Fibroblast of lung (primary cell): ENCODE results near the gene EIF2S3. TPM values are rescaled to one million over a fixed set of nuclear protein-coding genes. Genes with fewer than 3 reads are reported as not detected.

ENCODE experiments used
- DNase-seq, 2 donors: peaks; one replicate each; pipeline versions ENCODE4 v3.0.0 to v3.0.0-alpha.2; 2010; ENCODE audit warnings: low read depth in 2 of 2
- H2AFZ ChIP-seq: 2 replicates; pipeline ENCODE4 v1.5.1; 2012; ENCODE audit warnings: low read length, control low read depth, inconsistent platforms
- H3K27ac ChIP-seq: 2 replicates; pipeline ENCODE4 v1.5.1; 2011; ENCODE audit warnings: low read length, control low read depth; ENCODE audit not compliant: insufficient read depth
- H3K27me3 ChIP-seq: 2 replicates; pipeline ENCODE4 v1.5.1; 2011; ENCODE audit warnings: mild to moderate bottlenecking, low read length; ENCODE audit not compliant: control insufficient read depth, insufficient read depth
- H3K36me3 ChIP-seq: 2 replicates; pipeline ENCODE4 v1.5.1; 2011; ENCODE audit warnings: low read length; ENCODE audit not compliant: control insufficient read depth, insufficient read depth
- H3K4me1 ChIP-seq: 2 replicates; pipeline ENCODE4 v1.5.1; 2011; ENCODE audit warnings: low read length; ENCODE audit not compliant: control insufficient read depth, insufficient read depth; ENCODE audit errors: extremely low read depth
- H3K4me2 ChIP-seq: 2 replicates; pipeline ENCODE4 v1.5.1; 2011; ENCODE audit warnings: low read length, control low read depth; ENCODE audit not compliant: insufficient read depth; ENCODE audit errors: extremely low read depth
- H3K4me3 ChIP-seq, 4 experiments: fragments of 200-600 bp in 1 of 4; sonication (generic) in 1 of 4; replicated peaks in 1 of 4; 2 replicates each; pipeline ENCODE4 v1.5.1; 2011 to 2016; ENCODE audit warnings: low read length in 4 of 4, low read depth in 3 of 4, mild to moderate bottlenecking in 3 of 4, control low read depth in 2 of 4, inconsistent platforms in 1 of 4, mixed read lengths in 1 of 4; ENCODE audit not compliant: insufficient read depth in 1 of 4; ENCODE audit errors: control extremely low read depth in 1 of 4
- H3K79me2 ChIP-seq: 2 replicates; pipeline ENCODE4 v1.5.1; 2012; ENCODE audit warnings: mild to moderate bottlenecking, low read length, inconsistent platforms; ENCODE audit not compliant: control insufficient read depth, insufficient read depth
- H3K9ac ChIP-seq: 2 replicates; pipeline ENCODE4 v1.5.1; 2011; ENCODE audit warnings: mild to moderate bottlenecking, low read length, control low read depth; ENCODE audit not compliant: insufficient read depth
- H3K9me3 ChIP-seq: 2 replicates; pipeline ENCODE4 v1.5.1; 2012; ENCODE audit warnings: low read depth, low read length; ENCODE audit not compliant: control insufficient read depth, insufficient read depth
- H4K20me1 ChIP-seq: 2 replicates; pipeline ENCODE4 v1.5.1; 2011; ENCODE audit warnings: low read length; ENCODE audit not compliant: control insufficient read depth, insufficient read depth; ENCODE audit errors: extremely low read depth
- CTCF ChIP-seq, 2 donors: IDR thresholded peaks in 1 of 2; conservative IDR thresholded peaks in 1 of 2; 1 replicate in 1 of 2; 2 replicates in 1 of 2; pipeline ENCODE4 v1.5.1; 2011 to 2012; ENCODE audit warnings: low read length in 2 of 2, control low read depth in 1 of 2, inconsistent platforms in 1 of 2, low read depth in 1 of 2, mild to moderate bottlenecking in 1 of 2
- EZH2 ChIP-seq: IDR thresholded peaks from 2 replicates; pipeline ENCODE4 v1.5.1; 2012; ENCODE audit warnings: low read length, control low read depth, mild to moderate bottlenecking; ENCODE audit errors: missing control alignments
- polyA plus RNA-seq, 2 donors: library from polyadenylated mRNA; depleted of rRNA in 1 of 2; stranded (reverse) in 1 of 2; unstranded in 1 of 2; fragments of >200 nt; gene quantifications; 2 replicates each; pipeline ENCODE4 v1.2.1, GENCODE V29; 2011 to 2012; ENCODE audit warnings: missing spikeins in 1 of 2
- total RNA-seq: library from RNA; depleted of rRNA; stranded (reverse); fragments of >200 nt; gene quantifications from 2 replicates; pipeline ENCODE4 v1.2.1, GENCODE V29; 2014

The EIF2S3 gene
- total and polyA plus RNA-seq, 2 donors (not counting 1 experiment from before 2014, with no cell fraction given): 81.2 to 275 TPM

- Histone ChIP-seq H3K79me2 (peaks cover 31% of the 10 kb centered on the region), H3K4me2 (peak overlapping the region; percentile 28), H2AFZ (no peak overlapping the region), H3K27ac (no peak overlapping the region), H3K4me3 (peak overlapping the region; percentile 70 to 92 (median 77)), H4K20me1 (no peaks in the 10 kb centered on the region), H3K9ac (no peak overlapping the region), H3K9me3 (no peaks in the 10 kb centered on the region), H3K4me1 (no peaks in the 10 kb centered on the region), H3K27me3 (no peaks in the 10 kb centered on the region), H3K36me3 (no peaks in the 10 kb centered on the region)
- TF ChIP-seq EZH2 (no peak), CTCF (conservative IDR thresholded peaks at IDR 0.05 in 1 of 2, IDR thresholded peaks at IDR 0.05 in 1 of 2; ENCODE audit: low read depth in 1 of 2, low read length in 2 of 2) (no peak)
- DNase-seq: no peak
These were observed 31.2 kb upstream of the EIF2S3 start for GRCh38 chrX:24023544-24023943.

- TF ChIP-seq EZH2 (no peak), CTCF (conservative IDR thresholded peaks at IDR 0.05 in 1 of 2, IDR thresholded peaks at IDR 0.05 in 1 of 2; ENCODE audit: low read depth in 1 of 2, low read length in 2 of 2) (no peak)
- H3K4me2 ChIP-seq: peak overlapping the region; percentile 32
- H3K79me2 ChIP-seq: peaks cover 31% of the 10 kb centered on the region
- no peak overlapping the region for H2AFZ ChIP-seq
- no peaks in the 10 kb centered on the region for H3K27me3 ChIP-seq
- H3K36me3 ChIP-seq: no peaks in the 10 kb centered on the region
- H3K9ac ChIP-seq: peak overlapping the region; percentile 84
- no peaks in the 10 kb centered on the region for H3K9me3 ChIP-seq
- DNase-seq: peak in 1 of 2 donors; percentile 31
- H3K4me3 ChIP-seq: peak overlapping the region; percentile 70 to 92 (median 77)
- no peaks in the 10 kb centered on the region for H4K20me1 ChIP-seq
- peak overlapping the region; percentile 84 for H3K27ac ChIP-seq
- H3K4me1 ChIP-seq: no peaks in the 10 kb centered on the region
These were observed 30.6 kb upstream of the EIF2S3 start for GRCh38 chrX:24023972-24024669.

DNA sequence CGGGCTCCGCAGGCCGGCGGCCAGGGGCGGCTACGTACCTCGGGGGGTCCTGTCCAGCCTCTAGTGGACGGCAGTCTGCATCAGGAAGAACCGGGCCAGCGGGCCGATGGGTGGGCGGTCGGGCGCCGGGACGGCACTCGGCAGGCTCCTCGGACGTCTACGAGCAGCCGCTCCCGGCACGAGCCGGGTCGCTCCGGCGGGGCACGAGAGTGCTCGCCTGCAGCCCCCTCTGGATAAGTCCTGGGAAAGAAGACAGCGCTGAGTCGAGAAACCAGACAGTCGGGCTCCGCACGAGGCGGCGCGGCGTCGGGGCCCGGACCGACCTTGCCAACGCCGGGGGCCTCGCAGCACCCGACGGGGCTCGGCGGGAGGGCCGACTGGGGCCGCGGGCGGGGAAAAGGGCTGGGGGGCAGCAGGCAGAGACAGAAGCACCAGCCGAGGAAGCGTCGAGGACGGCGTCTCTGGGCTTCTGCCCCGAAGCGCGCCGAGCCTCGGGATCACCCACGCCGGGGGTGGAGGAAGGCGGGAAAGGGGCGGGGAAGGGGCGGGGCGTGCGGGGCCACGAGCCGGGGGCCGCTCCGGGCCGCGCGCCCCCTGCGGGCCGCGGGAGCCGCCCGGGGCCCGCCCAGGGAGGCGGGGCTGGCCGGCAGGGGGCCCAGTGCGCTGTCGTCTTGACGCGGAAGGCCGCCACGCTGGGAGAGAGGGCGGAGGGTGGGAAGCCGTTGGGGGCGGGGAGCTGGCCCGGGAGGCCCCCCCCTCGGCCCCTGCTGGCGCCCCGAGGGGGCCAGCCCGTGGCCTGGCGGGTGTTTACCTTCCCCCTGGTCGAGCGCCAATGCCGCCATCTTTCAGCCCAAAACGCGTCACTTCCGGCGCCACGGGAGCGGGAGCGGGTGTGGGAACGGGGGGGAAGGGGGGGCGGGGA is 29.7 kb upstream of the EIF2S3 start:
- Histone ChIP-seq H3K4me3 (peak overlapping the region; percentile 70 to 92 (median 77)), H3K27ac (peak overlapping the region; percentile 97), H3K36me3 (no peaks in the 10 kb centered on the region), H3K4me2 (peak overlapping the region; percentile 25), H3K9ac (peak overlapping the region; percentile 96), H3K79me2 (peaks cover 29% of the 10 kb centered on the region), H3K4me1 (no peaks in the 10 kb centered on the region), H4K20me1 (no peaks in the 10 kb centered on the region), H2AFZ (no peak overlapping the region), H3K9me3 (no peaks in the 10 kb centered on the region), H3K27me3 (no peaks in the 10 kb centered on the region)
- DNase-seq: peak; percentile 87 to 92
- TF ChIP-seq CTCF (conservative IDR thresholded peaks at IDR 0.05 in 1 of 2, IDR thresholded peaks at IDR 0.05 in 1 of 2; ENCODE audit: low read depth in 1 of 2, low read length in 2 of 2): peak in 1 of 2 donors; percentile 4
- TF ChIP-seq EZH2: no peak
